Activated CD8-positive, alpha-beta T cell treated with anti-CD3 and anti-CD28 coated beads for 36 hours (primary cell): ENCODE results near the gene CYLD. TPM values are rescaled to one million over a fixed set of nuclear protein-coding genes. Genes with fewer than 3 reads are reported as not detected.

Experiments used
- ATAC-seq: fragments of 200-7000 bp; cut with Tn5 transposase; one replicate; pipeline ENCODE4 v1.10.0; 2021; ENCODE audit warnings: mild to moderate bottlenecking, moderate library complexity
- CTCF ChIA-PET: fragments of 350-600 bp; sonication (Branson Sonifier 250); formaldehyde crosslinking; loops from one replicate; lab custom pipeline; 2021; ENCODE audit warnings: antibody characterized with exemption; lab: Charles Lee
- POLR2A ChIA-PET: fragments of 350-600 bp; sonication (Branson Sonifier 250); formaldehyde crosslinking; loops from one replicate; lab custom pipeline; 2021; ENCODE audit warnings: antibody characterized with exemption; lab: Charles Lee
- DNase-seq: peaks from one replicate; pipeline ENCODE4 v3.0.0-alpha.2; 2020
- H3K27ac Mint-ChIP-seq: one replicate; pipeline ENCODE4 v1.8.0; 2021; ENCODE audit warnings: mild to moderate bottlenecking, mixed read lengths
- H3K27me3 Mint-ChIP-seq: one replicate; pipeline ENCODE4 v1.8.0; 2021; ENCODE audit warnings: mixed read lengths
- H3K36me3 Mint-ChIP-seq: one replicate; pipeline ENCODE4 v1.8.0; 2021; ENCODE audit warnings: low read depth, mixed read lengths
- H3K4me1 Mint-ChIP-seq: one replicate; pipeline ENCODE4 v1.8.0; 2021; ENCODE audit warnings: low read depth, mixed read lengths
- H3K4me3 Mint-ChIP-seq: one replicate; pipeline ENCODE4 v1.8.0; 2021; ENCODE audit warnings: mild to moderate bottlenecking, moderate library complexity, mixed read lengths
- H3K9me3 Mint-ChIP-seq: one replicate; pipeline ENCODE4 v1.8.0; 2021; ENCODE audit warnings: mixed read lengths
- intact Hi-C: fragments of 100-400 bp; cut with micrococcal nuclease; formaldehyde crosslinking; loops from one replicate; pipeline ENCODE4 v1.10.0; 2022
- total RNA-seq, 2 experiments: library from RNA; stranded (reverse); gene quantifications; one replicate each; pipeline ENCODE4 v1.2.3, GENCODE V29; 2021
- TF ChIP-seq, protein P1 (sequence below): fragments of 200-600 bp; IDR thresholded peaks from one replicate; pipeline ENCODE4 v1.8.0; 2022; ENCODE audit warnings: antibody characterized with exemption, mild to moderate bottlenecking

Gene CYLD
- total RNA-seq, 2 experiments from 2014 or later = 86.4 to 94.4 TPM

DNA sequence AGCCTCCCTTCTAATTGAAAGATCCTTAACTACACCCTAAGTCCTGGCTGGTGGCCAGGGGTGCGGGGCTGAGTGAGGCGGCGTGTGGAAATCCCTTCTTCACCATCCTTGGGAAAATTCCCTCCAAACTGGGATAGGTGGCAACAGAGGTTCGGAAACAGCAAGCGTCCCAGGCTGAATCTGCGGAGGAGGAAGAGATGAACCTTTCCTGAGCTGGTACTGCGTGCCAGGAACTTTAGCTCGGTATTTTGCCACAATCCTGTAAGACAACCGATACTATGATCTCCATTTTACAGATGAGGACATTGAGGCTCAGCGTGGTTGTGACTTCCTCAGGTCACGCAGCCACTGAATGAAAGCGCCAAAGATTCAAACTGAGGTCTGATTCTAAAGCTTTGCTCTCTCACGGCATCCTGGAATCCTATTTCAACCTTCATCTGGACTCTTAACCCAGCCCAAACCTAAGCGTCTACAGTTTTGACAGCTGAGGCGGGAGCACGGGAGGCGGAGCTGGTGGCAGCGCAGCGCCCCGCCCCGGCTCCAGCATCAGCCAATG lies 583 bp upstream of the CYLD start:
- Mint-ChIP-seq H3K27me3 (no peaks in the 10 kb centered on the region), H3K4me3 (peak overlapping the region; percentile 82), H3K9me3 (no peaks in the 10 kb centered on the region), H3K4me1 (peaks cover 37% of the 10 kb centered on the region), H3K27ac (peak overlapping the region; percentile 94), H3K36me3 (peaks cover 24% of the 10 kb centered on the region)
- TF ChIP-seq, protein P1, sequence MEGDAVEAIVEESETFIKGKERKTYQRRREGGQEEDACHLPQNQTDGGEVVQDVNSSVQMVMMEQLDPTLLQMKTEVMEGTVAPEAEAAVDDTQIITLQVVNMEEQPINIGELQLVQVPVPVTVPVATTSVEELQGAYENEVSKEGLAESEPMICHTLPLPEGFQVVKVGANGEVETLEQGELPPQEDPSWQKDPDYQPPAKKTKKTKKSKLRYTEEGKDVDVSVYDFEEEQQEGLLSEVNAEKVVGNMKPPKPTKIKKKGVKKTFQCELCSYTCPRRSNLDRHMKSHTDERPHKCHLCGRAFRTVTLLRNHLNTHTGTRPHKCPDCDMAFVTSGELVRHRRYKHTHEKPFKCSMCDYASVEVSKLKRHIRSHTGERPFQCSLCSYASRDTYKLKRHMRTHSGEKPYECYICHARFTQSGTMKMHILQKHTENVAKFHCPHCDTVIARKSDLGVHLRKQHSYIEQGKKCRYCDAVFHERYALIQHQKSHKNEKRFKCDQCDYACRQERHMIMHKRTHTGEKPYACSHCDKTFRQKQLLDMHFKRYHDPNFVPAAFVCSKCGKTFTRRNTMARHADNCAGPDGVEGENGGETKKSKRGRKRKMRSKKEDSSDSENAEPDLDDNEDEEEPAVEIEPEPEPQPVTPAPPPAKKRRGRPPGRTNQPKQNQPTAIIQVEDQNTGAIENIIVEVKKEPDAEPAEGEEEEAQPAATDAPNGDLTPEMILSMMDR = no peak
- ATAC-seq = peak; percentile 0
- ChIA-PET POLR2A (interaction anchor here (0.6 to 1.3 kb wide), 6 partner anchors 16 to 152 kb away, joined by 3 to 4 read pairs (median 3); no protein-coding TSS in a partner anchor), CTCF (interaction anchor here (0.7 to 2.4 kb wide), 10 partner anchors 10 to 386 kb away, joined by 3 to 18 read pairs (median 4); partner anchors contain the start of gene SNX20)
- DNase-seq = no peak
- intact Hi-C loops = loop anchor here (5.0 to 10.0 kb wide), 4 partner anchors 44 to 717 kb away; partner anchors contain the start of genes BRD7 and CNEP1R1

DNA sequence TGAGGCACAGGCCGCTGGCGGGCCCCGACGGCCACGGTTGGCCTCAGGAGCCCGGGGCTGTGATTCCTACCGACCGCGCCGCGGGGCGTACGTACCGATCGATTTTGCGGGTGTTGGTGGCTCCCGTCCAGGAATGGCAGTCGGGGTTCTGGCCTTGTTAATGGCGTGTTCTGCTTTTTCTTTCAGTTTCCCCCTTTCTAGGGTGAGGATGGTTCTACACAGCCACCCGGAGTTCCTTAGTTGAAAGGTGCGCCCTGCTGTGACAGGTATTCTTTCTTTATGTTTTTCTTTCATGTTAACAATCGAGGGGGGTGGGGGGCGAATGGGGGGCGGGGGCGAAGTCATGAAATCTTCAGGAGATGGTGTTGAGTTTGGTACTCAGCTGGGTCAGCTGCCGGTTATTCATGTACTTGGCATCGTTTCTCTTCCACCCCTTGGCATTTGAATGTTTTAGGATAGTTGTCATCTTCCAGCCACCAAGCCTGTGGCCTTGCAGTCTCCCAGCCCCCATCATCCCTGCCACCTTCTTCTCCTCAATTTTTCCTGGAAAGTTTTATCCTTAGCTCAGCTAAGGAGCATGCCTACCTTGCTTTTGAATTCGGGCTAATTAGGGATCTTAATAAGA lies 802 bp downstream of the CYLD start:
- intact Hi-C loops = loop anchor here (5.0 to 10.0 kb wide), 4 partner anchors 45 to 718 kb away; partner anchors contain the start of genes BRD7 and CNEP1R1
- CTCF ChIA-PET = interaction anchor here (1.7 to 12.6 kb wide), 3 partner anchors 62 to 72 kb away, joined by 9 to 340 read pairs (median 27); partner anchors contain the start of gene SNX20

DNA sequence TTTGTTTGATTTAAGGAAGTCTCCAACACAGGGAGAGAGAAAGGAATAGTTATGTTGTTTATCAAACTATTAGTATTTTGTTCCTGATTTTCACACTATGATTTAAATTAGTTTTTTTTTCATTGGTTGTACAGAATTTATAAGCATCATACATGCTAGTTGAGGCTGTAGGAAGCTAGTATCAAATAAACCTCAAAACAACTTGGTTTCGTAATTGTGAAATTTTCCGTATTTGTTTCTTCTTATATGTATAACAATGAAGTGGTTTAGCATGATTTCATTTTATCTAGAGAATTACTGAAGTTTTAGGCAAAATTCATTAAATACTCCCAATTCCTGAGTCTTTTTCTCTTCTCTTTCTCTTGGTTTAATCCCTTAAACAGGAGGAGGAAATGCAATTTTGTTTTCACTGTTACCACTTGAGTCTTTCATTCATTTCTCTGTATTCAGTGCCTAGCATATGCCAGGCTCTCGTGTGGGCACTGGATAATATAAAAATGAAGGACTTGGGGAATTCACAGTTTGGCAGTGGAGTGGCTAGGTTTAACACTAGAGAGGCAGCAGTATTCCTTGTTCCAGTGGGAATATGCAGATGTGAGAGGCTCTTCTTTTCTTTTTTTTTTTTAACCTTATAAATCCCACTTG lies 1.8 kb downstream of the CYLD start:
- peaks cover 50% of the 10 kb centered on the region for H3K4me1 Mint-ChIP-seq
- TF ChIP-seq, protein P1 = no peak
- no peaks in the 10 kb centered on the region for H3K27me3 Mint-ChIP-seq
- CTCF ChIA-PET = interaction anchor here (0.6 to 12.6 kb wide), 4 partner anchors 59 to 194 kb away, joined by 4 to 340 read pairs (median 16); no protein-coding TSS in a partner anchor
- H3K36me3 Mint-ChIP-seq = peaks cover 29% of the 10 kb centered on the region
- POLR2A ChIA-PET = interaction anchor here (0.7 to 5.0 kb wide), 5 partner anchors 35 to 72 kb away, joined by 3 to 22 read pairs (median 4); partner anchors contain the start of gene SNX20
- H3K27ac Mint-ChIP-seq = peak overlapping the region; percentile 97
- peak overlapping the region; percentile 93 for H3K4me3 Mint-ChIP-seq
- DNase-seq (no peak), ATAC-seq (no peak)
- no peaks in the 10 kb centered on the region for H3K9me3 Mint-ChIP-seq
- intact Hi-C loops = loop anchor here (5.0 to 10.0 kb wide), 4 partner anchors 46 to 719 kb away; partner anchors contain the start of genes BRD7 and CNEP1R1

More for the DNA sequence above, 802 bp downstream of the CYLD start:
- Mint-ChIP-seq H3K27me3 (no peaks in the 10 kb centered on the region), H3K27ac (peak overlapping the region; percentile 97), H3K9me3 (no peaks in the 10 kb centered on the region), H3K36me3 (peaks cover 29% of the 10 kb centered on the region), H3K4me3 (peak overlapping the region; percentile 93), H3K4me1 (peaks cover 45% of the 10 kb centered on the region)
- DNase-seq (peak; percentile 72), ATAC-seq (peak; percentile 6)
- POLR2A ChIA-PET = interaction anchor here (1.2 to 5.0 kb wide), 3 partner anchors 46 to 71 kb away, joined by 3 to 22 read pairs (median 4); partner anchors contain the start of gene SNX20
- TF ChIP-seq, protein P1 = no peak

- ATAC-seq (no peak), DNase-seq (peak; percentile 43)
- CTCF ChIA-PET = interaction anchor here (0.7 to 12.6 kb wide), 8 partner anchors 32 to 75 kb away, joined by 3 to 340 read pairs (median 4); no protein-coding TSS in a partner anchor
- H3K36me3 Mint-ChIP-seq = peaks cover 35% of the 10 kb centered on the region
- H3K4me3 Mint-ChIP-seq = peak overlapping the region; percentile 93
- POLR2A ChIA-PET = interaction anchor here (0.8 to 5.0 kb wide), 5 partner anchors 60 to 537 kb away, joined by 3 to 22 read pairs (median 4); partner anchors contain the start of gene SNX20
- no peaks in the 10 kb centered on the region for H3K27me3 Mint-ChIP-seq
- peaks cover 58% of the 10 kb centered on the region for H3K4me1 Mint-ChIP-seq
- H3K9me3 Mint-ChIP-seq = no peaks in the 10 kb centered on the region
- TF ChIP-seq, protein P1 = no peak
- peak overlapping the region; percentile 97 for H3K27ac Mint-ChIP-seq
- intact Hi-C loops = loop anchor here (5.0 to 10.0 kb wide), 7 partner anchors 48 to 720 kb away; partner anchors contain the start of genes BRD7, CNEP1R1 and SNX20
These were observed 3.0 kb downstream of the CYLD start for GRCh38 chr16:50744881-50745280.
